Neural cell (in vitro differentiated cells): Measurements from ENCODE around the gene ANKRD63. TPM values are rescaled to one million over a fixed set of nuclear protein-coding genes. Genes with fewer than 3 reads are reported as not detected.

Experiments
- H2AFZ ChIP-seq: fragments of 200-600, 300-800 bp; sonication (generic), shearing (Covaris generic); 2 replicates; pipeline ENCODE4 v1.6.0; 2014; ENCODE audit warnings: low read depth, mild to moderate bottlenecking, antibody characterized with exemption, low read length, moderate library complexity
- H3F3A ChIP-seq: fragments of 200-600 bp; shearing (Covaris generic); 2 replicates; pipeline ENCODE4 v1.6.1; 2016; ENCODE audit warnings: mild to moderate bottlenecking, moderate library complexity, mixed read lengths, antibody characterized with exemption, low read length; ENCODE audit not compliant: insufficient read depth, poor library complexity, severe bottlenecking
- H3K27ac ChIP-seq: fragments of 200-600, 300-800 bp; sonication (generic), shearing (Covaris generic); 2 replicates; pipeline ENCODE4 v1.5.1; 2014; ENCODE audit warnings: mild to moderate bottlenecking, low read length, moderate library complexity
- H3K27me3 ChIP-seq: fragments of 300-800, 200-600 bp; sonication (generic), shearing (Covaris generic); 2 replicates; pipeline ENCODE4 v1.6.0; 2014; ENCODE audit warnings: mild to moderate bottlenecking, low read depth, low read length, moderate library complexity; ENCODE audit not compliant: insufficient read depth
- H3K36me3 ChIP-seq: fragments of 300-800, 200-600 bp; sonication (generic), shearing (Covaris generic); 2 replicates; pipeline ENCODE4 v1.5.1; 2014; ENCODE audit warnings: mild to moderate bottlenecking, antibody characterized with exemption, low read length, moderate library complexity; ENCODE audit not compliant: insufficient read depth
- H3K4me2 ChIP-seq: fragments of 300-800, 200-600 bp; sonication (generic), shearing (Covaris generic); 2 replicates; pipeline ENCODE4 v1.6.0; 2014; ENCODE audit warnings: mild to moderate bottlenecking, low read length
- H3K4me3 ChIP-seq: fragments of 300-800, 200-600 bp; sonication (generic), shearing (Covaris generic); 2 replicates; pipeline ENCODE4 v1.5.1; 2014; ENCODE audit warnings: mild to moderate bottlenecking, low read length, moderate library complexity
- H3K79me2 ChIP-seq: fragments of 200-600 bp; shearing (Covaris generic); replicated peaks from 2 replicates; pipeline ENCODE4 v1.6.0; 2014; ENCODE audit warnings: mild to moderate bottlenecking, low read length, moderate library complexity; ENCODE audit not compliant: insufficient read depth
- H3K9ac ChIP-seq: fragments of 300-800, 200-600 bp; sonication (generic), shearing (Covaris generic); 2 replicates; pipeline ENCODE4 v1.6.1; 2016; ENCODE audit warnings: mild to moderate bottlenecking, low read length, mixed read lengths
- H3K9me2 ChIP-seq: fragments of 200-600 bp; shearing (Covaris generic); 2 replicates; pipeline ENCODE4 v1.6.1; 2016; ENCODE audit warnings: mild to moderate bottlenecking, low read length, mixed read lengths; ENCODE audit not compliant: insufficient read depth
- H3K9me3 ChIP-seq: fragments of 200-600, 300-800 bp; sonication (generic), shearing (Covaris generic); 2 replicates; pipeline ENCODE4 v1.6.1; 2016; ENCODE audit warnings: mild to moderate bottlenecking, mixed run types, low read length, moderate library complexity, mixed read lengths
- H4K20me1 ChIP-seq: fragments of 200-600 bp; shearing (Covaris generic); 2 replicates; pipeline ENCODE4 v1.6.1; 2016; ENCODE audit warnings: mild to moderate bottlenecking, mixed run types; ENCODE audit not compliant: insufficient read depth
- CTCF ChIP-seq: fragments of 450-650 bp; IDR thresholded peaks from 2 replicates; pipeline ENCODE4 v1.5.1; 2014; ENCODE audit warnings: antibody characterized with exemption, mild to moderate bottlenecking, moderate library complexity; ENCODE audit not compliant: poor library complexity, severe bottlenecking
- EP300 ChIP-seq: fragments of 450-650 bp; conservative IDR thresholded peaks from 2 replicates; pipeline ENCODE4 v1.6.1; 2014; ENCODE audit warnings: antibody characterized with exemption, mild to moderate bottlenecking, moderate library complexity; ENCODE audit not compliant: poor library complexity, severe bottlenecking
- EZH2 ChIP-seq: fragments of 200-600, 300-800 bp; shearing (Covaris generic), sonication (generic); IDR thresholded peaks from 2 replicates; pipeline ENCODE4 v1.6.1; 2014; ENCODE audit warnings: antibody characterized with exemption, low read length, borderline replicate concordance, mild to moderate bottlenecking; ENCODE audit not compliant: insufficient read depth, poor library complexity, severe bottlenecking
- MXI1 ChIP-seq: fragments of 450-650 bp; conservative IDR thresholded peaks from 2 replicates; pipeline ENCODE4 v1.6.1; 2014; ENCODE audit warnings: antibody characterized with exemption, mild to moderate bottlenecking; ENCODE audit not compliant: poor library complexity, severe bottlenecking
- POLR2AphosphoS5 ChIP-seq: IDR thresholded peaks from 2 replicates; pipeline ENCODE4 v1.6.1; 2012
- RAD21 ChIP-seq: fragments of 450-650 bp; conservative IDR thresholded peaks from 2 replicates; pipeline ENCODE4 v1.6.1; 2014; ENCODE audit warnings: antibody characterized with exemption, mild to moderate bottlenecking, moderate library complexity
- REST ChIP-seq: IDR thresholded peaks from 2 replicates; pipeline ENCODE4 v1.6.1; 2012; ENCODE audit warnings: borderline replicate concordance
- SMC3 ChIP-seq: fragments of 450-650 bp; conservative IDR thresholded peaks from 2 replicates; pipeline ENCODE4 v1.6.1; 2014; ENCODE audit warnings: antibody characterized with exemption, mild to moderate bottlenecking, moderate library complexity; ENCODE audit not compliant: poor library complexity
- TAF1 ChIP-seq: IDR thresholded peaks from 2 replicates; pipeline ENCODE4 v1.6.1; 2012; ENCODE audit warnings: low read depth
- polyA plus RNA-seq: library from polyadenylated mRNA; depleted of rRNA; stranded (reverse); fragments of >200 nt; gene quantifications from 2 replicates; pipeline ENCODE4 v1.2.3, GENCODE V29; 2014

The ANKRD63 gene
- polyA plus RNA-seq, 1 donor from 2014 or later: 2.1 TPM

GRCh38 chr15:40293905-40294895 lies 11.3 kb upstream of the ANKRD63 start:
- no peaks in the 10 kb centered on the region for H3K27me3 ChIP-seq
- peak overlapping the region; percentile 51 for H3K4me3 ChIP-seq
- H3F3A ChIP-seq: no peaks in the 10 kb centered on the region
- H3K79me2 ChIP-seq: no peaks in the 10 kb centered on the region
- no peaks in the 10 kb centered on the region for H3K36me3 ChIP-seq
- no peaks in the 10 kb centered on the region for H3K9me2 ChIP-seq
- H4K20me1 ChIP-seq: no peaks in the 10 kb centered on the region
- peak overlapping the region; percentile 53 for H3K9ac ChIP-seq
- peak; percentile 30 for TF ChIP-seq SMC3
- no peak for TF ChIP-seq RAD21
- TF ChIP-seq POLR2AphosphoS5: peak; percentile 37
- TF ChIP-seq EP300: peak; percentile 80
- TF ChIP-seq EZH2: no peak
- peak; percentile 61 for TF ChIP-seq REST
- TF ChIP-seq TAF1: no peak
- TF ChIP-seq MXI1: peak; percentile 37
- H3K27ac ChIP-seq: peak overlapping the region; percentile 78
- no peak overlapping the region for H2AFZ ChIP-seq
- no peaks in the 10 kb centered on the region for H3K9me3 ChIP-seq
- peak overlapping the region; percentile 18 for H3K4me2 ChIP-seq

- TF ChIP-seq POLR2AphosphoS5 (no peak), EP300 (no peak), EZH2 (no peak), MXI1 (no peak), REST (no peak), CTCF (no peak), TAF1 (no peak), RAD21 (no peak), SMC3 (no peak)
- no peak overlapping the region for H3K4me2 ChIP-seq
- no peak overlapping the region for H2AFZ ChIP-seq
- H3K79me2 ChIP-seq: no peaks in the 10 kb centered on the region
- no peaks in the 10 kb centered on the region for H3K9me2 ChIP-seq
- H3K36me3 ChIP-seq: no peaks in the 10 kb centered on the region
- peak overlapping the region; percentile 16 for H3K27ac ChIP-seq
- no peaks in the 10 kb centered on the region for H3F3A ChIP-seq
- peak overlapping the region; percentile 51 for H3K4me3 ChIP-seq
- no peaks in the 10 kb centered on the region for H3K27me3 ChIP-seq
- no peaks in the 10 kb centered on the region for H3K9me3 ChIP-seq
- no peaks in the 10 kb centered on the region for H4K20me1 ChIP-seq
- H3K9ac ChIP-seq: no peak overlapping the region
Measured at GRCh38 chr15:40293006-40293405, 10.1 kb upstream of the ANKRD63 start.
